ENCODE measurements around the gene SLC2A9.
"Not testable (repeated sequence)": the region's sequence is repeated elsewhere in the genome, so short reads cannot be mapped to it uniquely, and the experiment has no call there.

The SLC2A9 gene

DNA sequence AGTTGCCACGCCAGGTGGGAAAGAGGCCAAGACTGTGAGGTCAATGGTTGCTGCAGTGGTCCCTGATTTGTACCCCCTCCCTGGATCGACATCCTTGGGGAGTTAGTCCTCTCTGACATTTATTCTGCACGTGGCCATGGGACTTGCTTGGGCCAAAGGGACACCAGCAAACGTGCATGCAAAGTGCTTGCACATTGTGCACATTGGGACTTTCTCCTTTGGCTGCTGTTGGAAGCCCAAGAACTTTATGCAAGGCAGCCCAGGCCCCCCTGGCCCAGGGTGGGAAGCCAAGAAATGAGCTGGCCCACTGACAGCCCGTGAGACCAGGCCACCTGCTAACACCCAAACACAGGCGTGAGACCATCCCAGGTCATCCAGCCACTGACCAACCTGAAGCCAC, 38.1 kb downstream of the SLC2A9 start:
- Histone ChIP-seq H3K4me3 (ENCODE audit: low read length, poor library complexity, severe bottlenecking) (no peak overlapping the region), H4K20me1 (ENCODE audit: insufficient read depth, low read length, poor library complexity, severe bottlenecking) (no peaks in the 10 kb centered on the region), H3K36me3 (ENCODE audit: insufficient read depth, low read length) (no peaks in the 10 kb centered on the region), H3K9me2 (replicated peaks; ENCODE audit: low read depth, low read length) (0 out of 2 replicates have a peak, but pooled peaks cover 4% of the 10 kb centered on the region), H3K9ac (ENCODE audit: low read depth, low read length, poor library complexity, severe bottlenecking) (no peak overlapping the region), H3K79me2 (ENCODE audit: insufficient read depth, low read length) (no peaks in the 10 kb centered on the region), H3K27me3 (ENCODE audit: insufficient read depth, low read length, poor library complexity, severe bottlenecking) (no peaks in the 10 kb centered on the region), H3K4me1 (ENCODE audit: insufficient read depth, low read length, poor library complexity, severe bottlenecking) (no peaks in the 10 kb centered on the region), H2AFZ (ENCODE audit: low read length) (no peak overlapping the region), H3F3A (ENCODE audit: low read depth) (no peaks in the 10 kb centered on the region), H3K9me3 (ENCODE audit: insufficient read depth, low read depth, low read length) (no peaks in the 10 kb centered on the region), H3K4me2 (ENCODE audit: low read depth, low read length, poor library complexity, severe bottlenecking) (no peak overlapping the region)
- TF ChIP-seq, protein P1, sequence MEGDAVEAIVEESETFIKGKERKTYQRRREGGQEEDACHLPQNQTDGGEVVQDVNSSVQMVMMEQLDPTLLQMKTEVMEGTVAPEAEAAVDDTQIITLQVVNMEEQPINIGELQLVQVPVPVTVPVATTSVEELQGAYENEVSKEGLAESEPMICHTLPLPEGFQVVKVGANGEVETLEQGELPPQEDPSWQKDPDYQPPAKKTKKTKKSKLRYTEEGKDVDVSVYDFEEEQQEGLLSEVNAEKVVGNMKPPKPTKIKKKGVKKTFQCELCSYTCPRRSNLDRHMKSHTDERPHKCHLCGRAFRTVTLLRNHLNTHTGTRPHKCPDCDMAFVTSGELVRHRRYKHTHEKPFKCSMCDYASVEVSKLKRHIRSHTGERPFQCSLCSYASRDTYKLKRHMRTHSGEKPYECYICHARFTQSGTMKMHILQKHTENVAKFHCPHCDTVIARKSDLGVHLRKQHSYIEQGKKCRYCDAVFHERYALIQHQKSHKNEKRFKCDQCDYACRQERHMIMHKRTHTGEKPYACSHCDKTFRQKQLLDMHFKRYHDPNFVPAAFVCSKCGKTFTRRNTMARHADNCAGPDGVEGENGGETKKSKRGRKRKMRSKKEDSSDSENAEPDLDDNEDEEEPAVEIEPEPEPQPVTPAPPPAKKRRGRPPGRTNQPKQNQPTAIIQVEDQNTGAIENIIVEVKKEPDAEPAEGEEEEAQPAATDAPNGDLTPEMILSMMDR (conservative IDR thresholded peaks at IDR 0.05; ENCODE audit: low read length), result no peak
- TF ChIP-seq EZH2phosphoT487 (IDR thresholded peaks at IDR 0.05; ENCODE audit: borderline replicate concordance), result no peak

DNA sequence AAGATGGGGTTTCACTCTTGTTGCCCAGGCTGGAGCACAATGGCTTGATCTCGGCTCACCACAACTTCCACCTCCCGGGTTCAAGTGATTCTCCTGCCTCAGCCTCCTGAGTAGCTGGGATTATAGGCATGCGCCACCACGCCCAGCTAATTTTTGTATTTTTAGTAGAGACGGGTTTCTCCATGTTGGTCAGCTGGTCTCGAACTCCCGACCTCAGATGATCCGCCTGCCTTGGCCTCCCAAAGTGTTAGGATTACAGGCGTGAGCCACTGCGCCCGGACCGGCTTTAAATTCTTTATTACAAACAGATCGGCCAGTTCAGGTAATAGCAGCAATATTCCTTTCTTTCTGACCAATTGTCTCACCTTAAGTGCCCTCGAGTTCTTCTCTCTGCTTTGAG, 39.4 kb downstream of the SLC2A9 start:
- not testable (repeated sequence) for H3K79me2 ChIP-seq (ENCODE audit: insufficient read depth, low read length); H3F3A ChIP-seq (ENCODE audit: low read depth); H3K4me3 ChIP-seq (ENCODE audit: low read length, poor library complexity, severe bottlenecking); H2AFZ ChIP-seq (ENCODE audit: low read length); H3K4me2 ChIP-seq (ENCODE audit: low read depth, low read length, poor library complexity, severe bottlenecking); H3K9me3 ChIP-seq (ENCODE audit: insufficient read depth, low read depth, low read length); H3K9ac ChIP-seq (ENCODE audit: low read depth, low read length, poor library complexity, severe bottlenecking); H3K36me3 ChIP-seq (ENCODE audit: insufficient read depth, low read length); H4K20me1 ChIP-seq (ENCODE audit: insufficient read depth, low read length, poor library complexity, severe bottlenecking); H3K27me3 ChIP-seq (ENCODE audit: insufficient read depth, low read length, poor library complexity, severe bottlenecking); H3K9me2 ChIP-seq (replicated peaks; ENCODE audit: low read depth, low read length); H3K4me1 ChIP-seq (ENCODE audit: insufficient read depth, low read length, poor library complexity, severe bottlenecking)

GRCh38 chr4:9980898-9981297, 40.4 kb downstream of the SLC2A9 start:
- Histone ChIP-seq H3K36me3 (ENCODE audit: insufficient read depth, low read length) (no peaks in the 10 kb centered on the region), H3K79me2 (ENCODE audit: insufficient read depth, low read length) (no peaks in the 10 kb centered on the region), H3F3A (ENCODE audit: low read depth) (no peaks in the 10 kb centered on the region), H3K4me2 (ENCODE audit: low read depth, low read length, poor library complexity, severe bottlenecking) (no peak overlapping the region), H3K4me3 (ENCODE audit: low read length, poor library complexity, severe bottlenecking) (no peak overlapping the region), H3K4me1 (ENCODE audit: insufficient read depth, low read length, poor library complexity, severe bottlenecking) (no peaks in the 10 kb centered on the region), H4K20me1 (ENCODE audit: insufficient read depth, low read length, poor library complexity, severe bottlenecking) (no peaks in the 10 kb centered on the region), H3K9me3 (ENCODE audit: insufficient read depth, low read depth, low read length) (no peaks in the 10 kb centered on the region), H3K9ac (ENCODE audit: low read depth, low read length, poor library complexity, severe bottlenecking) (no peak overlapping the region), H3K27me3 (ENCODE audit: insufficient read depth, low read length, poor library complexity, severe bottlenecking) (no peaks in the 10 kb centered on the region), H2AFZ (ENCODE audit: low read length) (no peak overlapping the region), H3K9me2 (replicated peaks; ENCODE audit: low read depth, low read length) (0 out of 2 replicates have a peak, but pooled peaks cover 4% of the 10 kb centered on the region)
- TF ChIP-seq, protein P1 (conservative IDR thresholded peaks at IDR 0.05; ENCODE audit: low read length), result no peak

GRCh38 chr4:9979101-9979701, 42.1 kb downstream of the SLC2A9 start:
- no peak overlapping the region for H3K9ac ChIP-seq (ENCODE audit: low read depth, low read length, poor library complexity, severe bottlenecking)
- TF ChIP-seq, protein P1 (conservative IDR thresholded peaks at IDR 0.05; ENCODE audit: low read length), result no peak
- TF ChIP-seq EZH2phosphoT487 (IDR thresholded peaks at IDR 0.05; ENCODE audit: borderline replicate concordance), result no peak
- H3K4me1 ChIP-seq (ENCODE audit: insufficient read depth, low read length, poor library complexity, severe bottlenecking), result no peaks in the 10 kb centered on the region
- no peaks in the 10 kb centered on the region for H3K9me3 ChIP-seq (ENCODE audit: insufficient read depth, low read depth, low read length)
- no peak overlapping the region for H3K4me2 ChIP-seq (ENCODE audit: low read depth, low read length, poor library complexity, severe bottlenecking)
- no peak overlapping the region for H2AFZ ChIP-seq (ENCODE audit: low read length)
- H4K20me1 ChIP-seq (ENCODE audit: insufficient read depth, low read length, poor library complexity, severe bottlenecking), result no peaks in the 10 kb centered on the region
- no peak overlapping the region for H3K4me3 ChIP-seq (ENCODE audit: low read length, poor library complexity, severe bottlenecking)
- no peaks in the 10 kb centered on the region for H3K79me2 ChIP-seq (ENCODE audit: insufficient read depth, low read length)
- 0 out of 2 replicates have a peak, but pooled peaks cover 4% of the 10 kb centered on the region for H3K9me2 ChIP-seq (replicated peaks; ENCODE audit: low read depth, low read length)
- no peaks in the 10 kb centered on the region for H3K36me3 ChIP-seq (ENCODE audit: insufficient read depth, low read length)
- no peaks in the 10 kb centered on the region for H3K27me3 ChIP-seq (ENCODE audit: insufficient read depth, low read length, poor library complexity, severe bottlenecking)
- H3F3A ChIP-seq (ENCODE audit: low read depth), result no peaks in the 10 kb centered on the region

Data from Loucy (cell line).